Liver (tissue), 9 donors: Measurements from ENCODE around the gene KRT77. TPM values are rescaled to one million over a fixed set of nuclear protein-coding genes. Genes with fewer than 3 reads are reported as not detected.
A peak's percentile ranks its signal among the peaks of the same experiment; 100 is the strongest.

Experiments used
- DNase-seq: peaks from one replicate; pipeline ENCODE4 v3.0.0-alpha.2; 2017; ENCODE audit warnings: low spot score
- H3K27ac ChIP-seq, 2 donors: one replicate each; pipeline ENCODE4 v1.7.0; 2013; ENCODE audit warnings: inconsistent platforms in 2 of 2, low read length in 2 of 2, control low read depth in 1 of 2, low read depth in 1 of 2, mild to moderate bottlenecking in 1 of 2
- H3K27me3 ChIP-seq, 4 donors: one replicate each; pipeline versions ENCODE4 v1.6.1 to v1.7.0; 2013; ENCODE audit warnings: low read length in 3 of 4, inconsistent platforms in 1 of 4, mild to moderate bottlenecking in 1 of 4, moderate library complexity in 1 of 4; ENCODE audit not compliant: control insufficient read depth in 4 of 4, insufficient read depth in 4 of 4
- H3K36me3 ChIP-seq, 4 donors: one replicate each; pipeline versions ENCODE4 v1.6.1 to v1.7.0; 2013; ENCODE audit warnings: low read length in 3 of 4, mild to moderate bottlenecking in 3 of 4, low read depth in 1 of 4, moderate library complexity in 1 of 4; ENCODE audit not compliant: control insufficient read depth in 4 of 4, insufficient read depth in 3 of 4
- H3K4me1 ChIP-seq, 4 donors: one replicate each; pipeline versions ENCODE4 v1.6.1 to v1.7.0; 2013; ENCODE audit warnings: low read length in 3 of 4, mild to moderate bottlenecking in 3 of 4, moderate library complexity in 1 of 4; ENCODE audit not compliant: control insufficient read depth in 4 of 4, insufficient read depth in 4 of 4
- H3K4me3 ChIP-seq, 3 donors: one replicate each; pipeline versions ENCODE4 v1.6.1 to v1.7.0; 2013; ENCODE audit warnings: low read length in 3 of 3, control low read depth in 1 of 3, low read depth in 1 of 3, mild to moderate bottlenecking in 1 of 3
- H3K9ac ChIP-seq, 2 donors: one replicate each; pipeline ENCODE4 v1.7.0; 2013; ENCODE audit warnings: low read length in 2 of 2, mild to moderate bottlenecking in 2 of 2, moderate library complexity in 2 of 2, control low read depth in 1 of 2, low read depth in 1 of 2
- H3K9me3 ChIP-seq, 4 donors: one replicate each; pipeline versions ENCODE4 v1.6.1 to v1.7.0; 2013; ENCODE audit warnings: low read length in 3 of 4; ENCODE audit not compliant: control insufficient read depth in 4 of 4
- EGR1 ChIP-seq, 2 donors: IDR thresholded peaks; 2 replicates each; pipeline ENCODE4 v1.6.1; 2016 to 2018; ENCODE audit warnings: antibody characterized with exemption in 2 of 2, low read depth in 2 of 2
- FOXA1 ChIP-seq: IDR thresholded peaks from 2 replicates; pipeline ENCODE4 v1.6.1; 2016; ENCODE audit warnings: antibody characterized with exemption
- FOXA2 ChIP-seq: IDR thresholded peaks from 2 replicates; pipeline ENCODE4 v1.6.1; 2016; ENCODE audit warnings: antibody characterized with exemption
- GABPA ChIP-seq, 2 donors: IDR thresholded peaks in 1 of 2; conservative IDR thresholded peaks in 1 of 2; 2 replicates each; pipeline ENCODE4 v1.6.1; 2016; ENCODE audit warnings: antibody characterized with exemption in 2 of 2, mild to moderate bottlenecking in 1 of 2, moderate library complexity in 1 of 2
- HNF4A ChIP-seq, 2 donors: conservative IDR thresholded peaks; 2 replicates each; pipeline ENCODE4 v1.6.1; 2016; ENCODE audit warnings: antibody characterized with exemption in 2 of 2, mild to moderate bottlenecking in 2 of 2
- HNF4G ChIP-seq: IDR thresholded peaks from 2 replicates; pipeline ENCODE4 v1.6.1; 2016; ENCODE audit warnings: antibody characterized with exemption
- JUND ChIP-seq, 2 donors: IDR thresholded peaks; 2 replicates each; pipeline ENCODE4 v1.6.1; 2016; ENCODE audit warnings: antibody characterized with exemption in 2 of 2
- NR2F2 ChIP-seq: IDR thresholded peaks from 2 replicates; pipeline ENCODE4 v1.6.1; 2016; ENCODE audit warnings: antibody characterized with exemption
- RAD21 ChIP-seq, 2 donors: IDR thresholded peaks; 2 replicates each; pipeline ENCODE4 v1.6.1; 2016; ENCODE audit warnings: antibody characterized with exemption in 2 of 2, mild to moderate bottlenecking in 2 of 2
- RXRA ChIP-seq, 2 donors: IDR thresholded peaks; 2 replicates each; pipeline ENCODE4 v1.6.1; 2017 to 2018; ENCODE audit warnings: antibody characterized with exemption in 2 of 2, mild to moderate bottlenecking in 1 of 2
- SP1 ChIP-seq: IDR thresholded peaks from 2 replicates; pipeline ENCODE4 v1.6.1; 2018; ENCODE audit warnings: antibody characterized with exemption, mild to moderate bottlenecking
- TAF1 ChIP-seq: conservative IDR thresholded peaks from 2 replicates; pipeline ENCODE4 v1.6.1; 2016; ENCODE audit warnings: antibody characterized with exemption, mild to moderate bottlenecking
- YY1 ChIP-seq: IDR thresholded peaks from 2 replicates; pipeline ENCODE4 v1.6.1; 2016; ENCODE audit warnings: antibody characterized with exemption, mild to moderate bottlenecking
- WGBS: extraction: QIAGEN DNeasy Blood & Tissue Kit; methylation state at CpG from one replicate; pipeline ENCODE4 v1.1.7; 2013; 5-methylcytosine and 5-hydroxymethylcytosine counted together
- polyA plus RNA-seq, 2 donors: library from polyadenylated mRNA; stranded (reverse) in 1 of 2; unstranded in 1 of 2; fragments of 200-250 nt in 1 of 2; fragments of >200 nt in 1 of 2; fragmentation: Nextera tagmentation in 1 of 2; extraction: Ambion mirVana in 1 of 2; gene quantifications; one replicate each; pipeline versions ENCODE4 v1.2.1 to v1.2.3, GENCODE V29; 2013 to 2015
- total RNA-seq, 2 donors: library from RNA; depleted of rRNA; stranded (reverse); fragments of >200 nt; gene quantifications; one replicate each; pipeline ENCODE4 v1.2.3, GENCODE V29; 2014
- TF ChIP-seq, protein P1 (sequence below): IDR thresholded peaks from 2 replicates; pipeline ENCODE4 v1.6.1; 2016; ENCODE audit warnings: antibody characterized with exemption, mild to moderate bottlenecking
- TF ChIP-seq, protein P2 (sequence below): IDR thresholded peaks from 2 replicates; pipeline ENCODE4 v1.6.1; 2016; ENCODE audit warnings: antibody characterized with exemption
- TF ChIP-seq, protein P3 (sequence below): IDR thresholded peaks from 2 replicates; pipeline ENCODE4 v1.6.1; 2016; ENCODE audit warnings: antibody characterized with exemption
- TF ChIP-seq, protein P4 (sequence below): IDR thresholded peaks from 2 replicates; pipeline ENCODE4 v1.6.1; 2016; ENCODE audit warnings: antibody characterized with exemption
- TF ChIP-seq, protein P5 (sequence below): fragments of 150-350 bp; IDR thresholded peaks from 2 replicates; pipeline ENCODE4 v1.5.1; 2017; ENCODE audit warnings: improper control_type of control experiment, low read depth, low read length; ENCODE audit not compliant: missing input control
- donor health status: healthy.
- donor health status: healthy.
- donor health status: healthy.
- donor health status: healthy.
- donor health status: healthy.

KRT77 gene
- total and polyA plus RNA-seq, 4 donors: not detected

DNA sequence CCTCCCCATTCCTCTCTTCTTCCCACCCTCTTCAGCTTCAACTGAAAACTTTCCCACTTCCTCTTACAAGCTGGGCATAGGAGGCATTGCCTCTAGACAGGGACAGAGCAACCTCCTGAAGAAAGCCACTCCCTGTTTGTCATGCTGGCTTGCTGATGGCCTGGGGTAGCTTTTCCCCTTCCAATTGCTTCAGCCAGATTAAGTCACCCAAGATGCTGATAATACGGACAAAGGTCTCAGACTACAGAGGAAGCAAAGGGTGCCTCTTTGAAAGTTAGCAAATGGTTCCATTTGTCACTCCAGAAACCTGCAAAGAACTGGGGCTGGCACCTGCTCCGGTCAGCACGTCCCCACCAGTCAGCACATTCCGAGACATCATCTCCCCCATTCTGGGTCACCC, 57.3 kb downstream of the KRT77 start:
- DNase-seq: peak; percentile 33
- H3K9me3 ChIP-seq: no peaks in the 10 kb centered on the region
- H3K27ac ChIP-seq: no peak overlapping the region
- no peak for TF ChIP-seq EGR1 (IDR thresholded peaks at IDR 0.05; ENCODE audit: low read depth in 2 of 2)
- no peak for TF ChIP-seq NR2F2
- no peak for TF ChIP-seq RAD21 (IDR thresholded peaks at IDR 0.05)
- TF ChIP-seq, protein P1, sequence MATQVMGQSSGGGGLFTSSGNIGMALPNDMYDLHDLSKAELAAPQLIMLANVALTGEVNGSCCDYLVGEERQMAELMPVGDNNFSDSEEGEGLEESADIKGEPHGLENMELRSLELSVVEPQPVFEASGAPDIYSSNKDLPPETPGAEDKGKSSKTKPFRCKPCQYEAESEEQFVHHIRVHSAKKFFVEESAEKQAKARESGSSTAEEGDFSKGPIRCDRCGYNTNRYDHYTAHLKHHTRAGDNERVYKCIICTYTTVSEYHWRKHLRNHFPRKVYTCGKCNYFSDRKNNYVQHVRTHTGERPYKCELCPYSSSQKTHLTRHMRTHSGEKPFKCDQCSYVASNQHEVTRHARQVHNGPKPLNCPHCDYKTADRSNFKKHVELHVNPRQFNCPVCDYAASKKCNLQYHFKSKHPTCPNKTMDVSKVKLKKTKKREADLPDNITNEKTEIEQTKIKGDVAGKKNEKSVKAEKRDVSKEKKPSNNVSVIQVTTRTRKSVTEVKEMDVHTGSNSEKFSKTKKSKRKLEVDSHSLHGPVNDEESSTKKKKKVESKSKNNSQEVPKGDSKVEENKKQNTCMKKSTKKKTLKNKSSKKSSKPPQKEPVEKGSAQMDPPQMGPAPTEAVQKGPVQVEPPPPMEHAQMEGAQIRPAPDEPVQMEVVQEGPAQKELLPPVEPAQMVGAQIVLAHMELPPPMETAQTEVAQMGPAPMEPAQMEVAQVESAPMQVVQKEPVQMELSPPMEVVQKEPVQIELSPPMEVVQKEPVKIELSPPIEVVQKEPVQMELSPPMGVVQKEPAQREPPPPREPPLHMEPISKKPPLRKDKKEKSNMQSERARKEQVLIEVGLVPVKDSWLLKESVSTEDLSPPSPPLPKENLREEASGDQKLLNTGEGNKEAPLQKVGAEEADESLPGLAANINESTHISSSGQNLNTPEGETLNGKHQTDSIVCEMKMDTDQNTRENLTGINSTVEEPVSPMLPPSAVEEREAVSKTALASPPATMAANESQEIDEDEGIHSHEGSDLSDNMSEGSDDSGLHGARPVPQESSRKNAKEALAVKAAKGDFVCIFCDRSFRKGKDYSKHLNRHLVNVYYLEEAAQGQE: no peak
- TF ChIP-seq, protein P2, sequence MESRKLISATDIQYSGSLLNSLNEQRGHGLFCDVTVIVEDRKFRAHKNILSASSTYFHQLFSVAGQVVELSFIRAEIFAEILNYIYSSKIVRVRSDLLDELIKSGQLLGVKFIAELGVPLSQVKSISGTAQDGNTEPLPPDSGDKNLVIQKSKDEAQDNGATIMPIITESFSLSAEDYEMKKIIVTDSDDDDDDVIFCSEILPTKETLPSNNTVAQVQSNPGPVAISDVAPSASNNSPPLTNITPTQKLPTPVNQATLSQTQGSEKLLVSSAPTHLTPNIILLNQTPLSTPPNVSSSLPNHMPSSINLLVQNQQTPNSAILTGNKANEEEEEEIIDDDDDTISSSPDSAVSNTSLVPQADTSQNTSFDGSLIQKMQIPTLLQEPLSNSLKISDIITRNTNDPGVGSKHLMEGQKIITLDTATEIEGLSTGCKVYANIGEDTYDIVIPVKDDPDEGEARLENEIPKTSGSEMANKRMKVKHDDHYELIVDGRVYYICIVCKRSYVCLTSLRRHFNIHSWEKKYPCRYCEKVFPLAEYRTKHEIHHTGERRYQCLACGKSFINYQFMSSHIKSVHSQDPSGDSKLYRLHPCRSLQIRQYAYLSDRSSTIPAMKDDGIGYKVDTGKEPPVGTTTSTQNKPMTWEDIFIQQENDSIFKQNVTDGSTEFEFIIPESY: no peak
- H3K4me1 ChIP-seq: no peaks in the 10 kb centered on the region
- no peaks in the 10 kb centered on the region for H3K36me3 ChIP-seq
- 69% methylated on average over 4 of the region's 4 CpGs for WGBS
- no peak overlapping the region for H3K9ac ChIP-seq
- peaks cover 0 to 3% (median 0%) of the 10 kb centered on the region in 4 donors for H3K27me3 ChIP-seq
- no peak overlapping the region for H3K4me3 ChIP-seq

DNA sequence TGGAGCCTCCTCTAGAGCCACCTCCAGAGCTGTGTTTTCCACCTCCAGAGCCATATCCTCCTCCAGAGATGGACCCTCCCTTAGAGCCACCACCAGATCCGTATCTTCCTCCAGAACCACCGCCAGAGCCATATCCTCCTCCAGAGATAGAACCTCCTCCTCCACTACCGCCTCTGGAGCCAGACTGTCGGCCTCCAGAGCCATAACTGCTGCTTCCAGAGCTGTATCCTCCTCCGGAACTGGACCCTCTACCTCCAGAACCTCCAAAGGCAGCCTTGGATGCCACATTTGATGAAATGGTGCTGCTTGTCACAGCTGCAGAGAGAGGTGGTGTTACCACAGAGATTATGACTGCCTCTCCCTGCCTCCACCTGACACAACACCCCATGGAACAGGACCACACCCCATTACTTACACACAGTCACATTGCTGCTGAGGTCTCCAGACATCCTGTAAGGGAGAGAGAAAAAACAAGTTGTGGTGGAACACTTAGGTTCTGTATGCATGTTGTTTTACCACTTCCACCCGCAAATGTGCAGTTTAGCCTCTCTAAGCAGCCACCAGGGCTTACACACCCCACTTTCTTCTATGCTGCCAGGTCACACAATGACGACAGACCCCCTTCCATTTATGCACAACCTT, 58.1 kb downstream of the KRT77 start:
- no peaks in the 10 kb centered on the region for H3K4me1 ChIP-seq
- no peak overlapping the region for H3K9ac ChIP-seq
- no peak overlapping the region for H3K27ac ChIP-seq
- peak; percentile 34 for DNase-seq
- no peak for TF ChIP-seq FOXA1
- no peak for TF ChIP-seq EGR1 (IDR thresholded peaks at IDR 0.05; ENCODE audit: low read depth in 2 of 2)
- TF ChIP-seq, protein P3, sequence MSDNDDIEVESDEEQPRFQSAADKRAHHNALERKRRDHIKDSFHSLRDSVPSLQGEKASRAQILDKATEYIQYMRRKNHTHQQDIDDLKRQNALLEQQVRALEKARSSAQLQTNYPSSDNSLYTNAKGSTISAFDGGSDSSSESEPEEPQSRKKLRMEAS: no peak
- TF ChIP-seq GABPA (IDR thresholded peaks at IDR 0.05 in 1 of 2, conservative IDR thresholded peaks at IDR 0.05 in 1 of 2): no peak
- no peak for TF ChIP-seq SP1
- TF ChIP-seq JUND (IDR thresholded peaks at IDR 0.05): no peak
- TF ChIP-seq HNF4G: no peak
- no peak for TF ChIP-seq RAD21 (IDR thresholded peaks at IDR 0.05)
- TF ChIP-seq HNF4A (conservative IDR thresholded peaks at IDR 0.05): no peak
- TF ChIP-seq, protein P4, sequence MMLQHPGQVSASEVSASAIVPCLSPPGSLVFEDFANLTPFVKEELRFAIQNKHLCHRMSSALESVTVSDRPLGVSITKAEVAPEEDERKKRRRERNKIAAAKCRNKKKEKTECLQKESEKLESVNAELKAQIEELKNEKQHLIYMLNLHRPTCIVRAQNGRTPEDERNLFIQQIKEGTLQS: no peak
- TF ChIP-seq RXRA (IDR thresholded peaks at IDR 0.05): no peak
- TF ChIP-seq, protein P1: no peak
- no peak for TF ChIP-seq FOXA2
- no peak for TF ChIP-seq NR2F2
- TF ChIP-seq, protein P2: no peak
- TF ChIP-seq TAF1: no peak
- TF ChIP-seq YY1: no peak
- TF ChIP-seq, protein P5, sequence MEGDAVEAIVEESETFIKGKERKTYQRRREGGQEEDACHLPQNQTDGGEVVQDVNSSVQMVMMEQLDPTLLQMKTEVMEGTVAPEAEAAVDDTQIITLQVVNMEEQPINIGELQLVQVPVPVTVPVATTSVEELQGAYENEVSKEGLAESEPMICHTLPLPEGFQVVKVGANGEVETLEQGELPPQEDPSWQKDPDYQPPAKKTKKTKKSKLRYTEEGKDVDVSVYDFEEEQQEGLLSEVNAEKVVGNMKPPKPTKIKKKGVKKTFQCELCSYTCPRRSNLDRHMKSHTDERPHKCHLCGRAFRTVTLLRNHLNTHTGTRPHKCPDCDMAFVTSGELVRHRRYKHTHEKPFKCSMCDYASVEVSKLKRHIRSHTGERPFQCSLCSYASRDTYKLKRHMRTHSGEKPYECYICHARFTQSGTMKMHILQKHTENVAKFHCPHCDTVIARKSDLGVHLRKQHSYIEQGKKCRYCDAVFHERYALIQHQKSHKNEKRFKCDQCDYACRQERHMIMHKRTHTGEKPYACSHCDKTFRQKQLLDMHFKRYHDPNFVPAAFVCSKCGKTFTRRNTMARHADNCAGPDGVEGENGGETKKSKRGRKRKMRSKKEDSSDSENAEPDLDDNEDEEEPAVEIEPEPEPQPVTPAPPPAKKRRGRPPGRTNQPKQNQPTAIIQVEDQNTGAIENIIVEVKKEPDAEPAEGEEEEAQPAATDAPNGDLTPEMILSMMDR: no peak
- WGBS: 68% methylated on average over 7 of the region's 7 CpGs
- H3K27me3 ChIP-seq: peaks cover 0 to 3% (median 0%) of the 10 kb centered on the region in 4 donors
- no peak overlapping the region for H3K4me3 ChIP-seq
- no peaks in the 10 kb centered on the region for H3K36me3 ChIP-seq
- no peaks in the 10 kb centered on the region for H3K9me3 ChIP-seq
